ENCODE results near the gene DEK. TPM values are rescaled to one million over a fixed set of nuclear protein-coding genes. Genes with fewer than 3 reads are reported as not detected.

DEK gene
- total and polyA plus RNA-seq, 12 donors, result 23.0 to 78.3 (median 51.9) TPM

DNA sequence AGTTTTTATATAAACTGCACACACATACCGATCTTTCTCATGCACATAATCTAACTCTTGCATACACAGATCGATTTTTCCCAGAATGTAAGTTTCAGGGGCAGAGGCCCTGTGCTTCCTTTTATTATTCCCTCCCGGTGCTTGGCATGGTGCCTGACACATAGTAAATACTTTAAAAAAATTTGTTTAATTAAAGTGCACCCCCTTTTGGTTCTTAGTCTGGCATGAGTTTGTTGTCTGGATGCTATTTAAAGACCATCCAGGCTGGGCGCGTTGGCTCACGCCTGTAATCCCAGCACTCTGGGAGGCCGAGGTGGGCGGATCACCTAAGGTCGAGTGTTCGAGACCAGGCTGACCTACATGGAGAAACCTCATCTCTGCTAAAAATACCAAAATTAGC, 5.4 kb upstream of the DEK start:
- no peak for ATAC-seq
- Histone ChIP-seq H3K4me3 (no peak overlapping the region), H3K36me3 (no peaks in the 10 kb centered on the region), H3K27ac (no peak overlapping the region), H3K27me3 (peaks cover 0 to 4% (median 0%) of the 10 kb centered on the region in 7 donors), H3K4me1 (peaks cover 0 to 6% (median 0%) of the 10 kb centered on the region in 9 donors), H3K9me3 (no peaks in the 10 kb centered on the region)
- no peak for DNase-seq
- 68 to 71% methylated on average over 10 of the region's 10 CpGs for WGBS, 2 donors
- intact Hi-C loops (cut with DNase I), result loop anchor here in 4 of 10 donors (5.0 to 10.0 kb wide), 3 partner anchors 115 to 285 kb away; partner anchors contain the start of genes KDM1B (in 3 of the 4), TPMT (in 3 of the 4) and KIF13A (in 1 of the 4)
- TF ChIP-seq, protein P1, sequence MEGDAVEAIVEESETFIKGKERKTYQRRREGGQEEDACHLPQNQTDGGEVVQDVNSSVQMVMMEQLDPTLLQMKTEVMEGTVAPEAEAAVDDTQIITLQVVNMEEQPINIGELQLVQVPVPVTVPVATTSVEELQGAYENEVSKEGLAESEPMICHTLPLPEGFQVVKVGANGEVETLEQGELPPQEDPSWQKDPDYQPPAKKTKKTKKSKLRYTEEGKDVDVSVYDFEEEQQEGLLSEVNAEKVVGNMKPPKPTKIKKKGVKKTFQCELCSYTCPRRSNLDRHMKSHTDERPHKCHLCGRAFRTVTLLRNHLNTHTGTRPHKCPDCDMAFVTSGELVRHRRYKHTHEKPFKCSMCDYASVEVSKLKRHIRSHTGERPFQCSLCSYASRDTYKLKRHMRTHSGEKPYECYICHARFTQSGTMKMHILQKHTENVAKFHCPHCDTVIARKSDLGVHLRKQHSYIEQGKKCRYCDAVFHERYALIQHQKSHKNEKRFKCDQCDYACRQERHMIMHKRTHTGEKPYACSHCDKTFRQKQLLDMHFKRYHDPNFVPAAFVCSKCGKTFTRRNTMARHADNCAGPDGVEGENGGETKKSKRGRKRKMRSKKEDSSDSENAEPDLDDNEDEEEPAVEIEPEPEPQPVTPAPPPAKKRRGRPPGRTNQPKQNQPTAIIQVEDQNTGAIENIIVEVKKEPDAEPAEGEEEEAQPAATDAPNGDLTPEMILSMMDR (IDR thresholded peaks at IDR 0.05), result no peak

DNA sequence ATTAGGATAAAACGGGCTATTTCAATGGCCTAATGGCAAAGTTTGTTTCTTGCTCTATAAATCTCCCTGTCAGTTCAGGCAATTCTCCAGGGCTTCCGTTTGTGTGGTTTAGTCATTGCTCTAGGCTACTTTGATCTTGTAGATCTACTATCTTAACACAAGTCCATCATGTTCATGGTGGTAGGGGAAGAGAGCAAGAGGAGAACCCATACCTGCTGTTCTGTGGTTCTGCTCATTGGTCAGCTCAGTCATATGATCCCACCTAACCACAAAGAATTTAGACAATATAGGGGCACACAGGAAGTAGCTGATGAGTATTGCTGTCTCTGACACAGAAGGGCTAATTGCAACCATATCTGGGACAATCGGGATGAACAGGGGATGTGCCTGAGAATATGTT, 4.9 kb upstream of the DEK start:
- Histone ChIP-seq H3K4me3 (no peak overlapping the region), H3K4me1 (peaks cover 0 to 6% (median 0%) of the 10 kb centered on the region in 9 donors), H3K27ac (no peak overlapping the region), H3K36me3 (no peaks in the 10 kb centered on the region), H3K9me3 (no peaks in the 10 kb centered on the region), H3K27me3 (peaks cover 0 to under 1% (median 0%) of the 10 kb centered on the region in 7 donors)
- DNase-seq (no peak), ATAC-seq (no peak)
- intact Hi-C loops (cut with DNase I), result loop anchor here in 4 of 10 donors (5.0 to 10.0 kb wide), 3 partner anchors 114 to 284 kb away; partner anchors contain the start of genes KDM1B (in 3 of the 4), TPMT (in 3 of the 4) and KIF13A (in 1 of the 4)
- 71 to 79% methylated on average over 3 of the region's 3 CpGs for WGBS, 2 donors
- TF ChIP-seq, protein P1 (IDR thresholded peaks at IDR 0.05), result no peak

DNA sequence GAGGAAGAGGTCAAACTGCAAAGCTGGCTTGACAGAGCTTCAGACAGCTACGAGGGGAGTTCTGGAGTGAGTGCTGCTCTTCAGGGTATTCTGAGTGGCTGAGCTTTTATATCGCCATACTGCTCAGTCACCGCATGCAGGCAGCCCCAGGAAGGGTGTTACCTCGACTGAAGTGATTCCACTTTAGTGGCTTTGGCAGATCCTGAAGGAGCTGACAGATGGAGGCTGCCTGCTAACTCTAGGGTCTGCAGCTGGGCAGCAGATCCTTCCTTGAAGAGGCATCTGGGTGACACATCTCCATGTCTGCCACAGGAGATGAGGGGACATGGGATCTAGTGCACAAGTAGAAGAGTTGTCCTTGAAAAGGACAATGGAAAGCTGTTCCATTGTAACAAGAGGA, 3.7 kb upstream of the DEK start:
- no peak overlapping the region for H3K27ac ChIP-seq
- intact Hi-C loops (cut with DNase I), result loop anchor here in 4 of 10 donors (5.0 to 10.0 kb wide), 3 partner anchors 113 to 283 kb away; partner anchors contain the start of genes KDM1B (in 3 of the 4), TPMT (in 3 of the 4) and KIF13A (in 1 of the 4)
- H3K4me3 ChIP-seq, result no peak overlapping the region

DNA sequence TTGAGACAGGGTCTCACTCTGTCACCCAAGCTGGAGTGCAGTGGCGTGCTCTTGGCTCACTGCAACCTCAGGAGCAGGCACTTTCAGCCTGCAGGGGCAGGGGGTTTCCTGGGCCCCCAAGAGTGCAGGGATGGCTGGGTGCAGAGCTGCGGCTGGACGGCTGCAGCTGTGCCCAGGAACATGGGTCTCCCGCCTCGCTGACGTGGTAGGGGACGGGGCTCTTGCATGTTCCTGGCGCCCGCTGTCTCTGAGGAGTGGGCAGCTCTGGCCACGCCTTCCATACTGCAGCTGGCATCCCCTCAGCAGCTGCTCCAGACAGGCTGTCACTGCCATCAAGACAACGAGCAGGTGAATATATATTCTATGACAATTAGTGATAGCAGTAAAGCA, 2.2 kb upstream of the DEK start:
- H3K4me1 ChIP-seq, result peaks cover 0 to 24% (median 17%) of the 10 kb centered on the region in 9 donors
- H3K27me3 ChIP-seq, result no peaks in the 10 kb centered on the region
- peaks cover 0 to 6% (median 0%) of the 10 kb centered on the region in 9 donors for H3K36me3 ChIP-seq
- intact Hi-C loops (cut with DNase I), result loop anchor here in 4 of 10 donors (5.0 to 10.0 kb wide), 3 partner anchors 112 to 282 kb away; partner anchors contain the start of genes KDM1B (in 3 of the 4), TPMT (in 3 of the 4) and KIF13A (in 1 of the 4)
- DNase-seq (no peak), ATAC-seq (no peak)
- TF ChIP-seq, protein P1 (IDR thresholded peaks at IDR 0.05), result no peak
- no peak overlapping the region for H3K27ac ChIP-seq
- no peak overlapping the region for H3K4me3 ChIP-seq
- H3K9me3 ChIP-seq, result no peaks in the 10 kb centered on the region
- 89 to 98% methylated on average over 11 of the region's 11 CpGs for WGBS, 2 donors

More for the DNA sequence above, 3.7 kb upstream of the DEK start:
- Histone ChIP-seq H3K4me1 (peaks cover 0 to 9% (median 2%) of the 10 kb centered on the region in 9 donors), H3K36me3 (no peaks in the 10 kb centered on the region), H3K27me3 (no peaks in the 10 kb centered on the region), H3K9me3 (no peaks in the 10 kb centered on the region)
- TF ChIP-seq, protein P1 (IDR thresholded peaks at IDR 0.05), result no peak
- ATAC-seq, result no peak
- no peak for DNase-seq
- 71 to 74% methylated on average over 4 of the region's 4 CpGs for WGBS, 2 donors

Data from heart right ventricle (tissue), 16 donors.